NCI-H1930 (cell line): ENCODE results near the gene TTL.

Experiments used
- DNase-seq, 2 experiments: peaks; one replicate each; lab custom pipeline; 2025; lab: John Stamatoyannopoulos, UW

Gene TTL

GRCh38 chr2:112583497-112584133 lies 101.7 kb downstream of the TTL start:
- DNase-seq: peak; percentile 24 to 53

- peak; percentile 91 to 96 for DNase-seq
Measured at GRCh38 chr2:112584134-112584890, 102.4 kb downstream of the TTL start, which contains the start of gene CHCHD5. Gene CHCHD5, plus strand, starts transcription at chr2:112584609. Its CDS starts 39 bp downstream, at chr2:112584648.

- no peak for DNase-seq
Measured at GRCh38 chr2:112584891-112585250, 102.9 kb downstream of the TTL start.

- DNase-seq: no peak
Measured at GRCh38 chr2:112585400-112585799, 103.4 kb downstream of the TTL start.

- no peak for DNase-seq
Measured at GRCh38 chr2:112585873-112586464, 104.0 kb downstream of the TTL start.

- no peak for DNase-seq
Measured at GRCh38 chr2:112588611-112589045, 106.7 kb downstream of the TTL start.
